ENCODE results near the gene TSKU.

The TSKU gene

GRCh38 chr11:76750067-76750466, 33.1 kb upstream of the TSKU start:
- DNase-seq (ENCODE audit: low read depth): no peak

GRCh38 chr11:76750746-76751145, 32.4 kb upstream of the TSKU start:
- no peak overlapping the region for H3K4me3 ChIP-seq (ENCODE audit: low read depth, low read length)
- no peak for DNase-seq (ENCODE audit: low read depth)

More at GRCh38 chr11:76750067-76750466, 33.1 kb upstream of the TSKU start:
- H3K4me3 ChIP-seq (ENCODE audit: low read depth, low read length): no peak overlapping the region

GRCh38 chr11:76752321-76753143, 30.6 kb upstream of the TSKU start:
- no peak overlapping the region for H3K4me3 ChIP-seq (ENCODE audit: low read depth, low read length)
- peak; percentile 66 for DNase-seq (ENCODE audit: low read depth)

- no peak for DNase-seq (ENCODE audit: low read depth)
- no peak overlapping the region for H3K4me3 ChIP-seq (ENCODE audit: low read depth, low read length)
Measured at GRCh38 chr11:76753449-76753848, 29.7 kb upstream of the TSKU start.

- H3K4me3 ChIP-seq (ENCODE audit: low read depth, low read length): no peak overlapping the region
Measured at GRCh38 chr11:76753950-76754349, 29.2 kb upstream of the TSKU start.

GRCh38 chr11:76756341-76756741, 26.8 kb upstream of the TSKU start:
- DNase-seq (ENCODE audit: low read depth): no peak
- H3K4me3 ChIP-seq (ENCODE audit: low read depth, low read length): no peak overlapping the region

More at GRCh38 chr11:76753950-76754349, 29.2 kb upstream of the TSKU start:
- no peak for DNase-seq (ENCODE audit: low read depth)

GRCh38 chr11:76758311-76758710, 24.8 kb upstream of the TSKU start:
- no peak for DNase-seq (ENCODE audit: low read depth)
- no peak overlapping the region for H3K4me3 ChIP-seq (ENCODE audit: low read depth, low read length)

- DNase-seq (ENCODE audit: low read depth): no peak
- no peak overlapping the region for H3K4me3 ChIP-seq (ENCODE audit: low read depth, low read length)
Measured at GRCh38 chr11:76759092-76759491, 24.1 kb upstream of the TSKU start.

- H3K4me3 ChIP-seq (ENCODE audit: low read depth, low read length): no peak overlapping the region
Measured at GRCh38 chr11:76759517-76759916, 23.6 kb upstream of the TSKU start.

GRCh38 chr11:76760236-76760635, 22.9 kb upstream of the TSKU start:
- no peak for DNase-seq (ENCODE audit: low read depth)
- H3K4me3 ChIP-seq (ENCODE audit: low read depth, low read length): no peak overlapping the region

More at GRCh38 chr11:76759517-76759916, 23.6 kb upstream of the TSKU start:
- no peak for DNase-seq (ENCODE audit: low read depth)

GRCh38 chr11:76761718-76762355, 21.3 kb upstream of the TSKU start:
- H3K4me3 ChIP-seq (ENCODE audit: low read depth, low read length): no peak overlapping the region
- DNase-seq (ENCODE audit: low read depth): no peak

GRCh38 chr11:76762356-76762752, 20.8 kb upstream of the TSKU start:
- DNase-seq (ENCODE audit: low read depth): no peak
- no peak overlapping the region for H3K4me3 ChIP-seq (ENCODE audit: low read depth, low read length)

- H3K4me3 ChIP-seq (ENCODE audit: low read depth, low read length): no peak overlapping the region
- DNase-seq (ENCODE audit: low read depth): no peak
Measured at GRCh38 chr11:76762867-76763572, 20.1 kb upstream of the TSKU start.

- H3K4me3 ChIP-seq (ENCODE audit: low read depth, low read length): no peak overlapping the region
- DNase-seq (ENCODE audit: low read depth): peak; percentile 51
Measured at GRCh38 chr11:76763573-76764346, 19.4 kb upstream of the TSKU start.

GRCh38 chr11:76764941-76765665, 18.1 kb upstream of the TSKU start:
- H3K4me3 ChIP-seq (ENCODE audit: low read depth, low read length): no peak overlapping the region
- DNase-seq (ENCODE audit: low read depth): no peak

- DNase-seq (ENCODE audit: low read depth): no peak
- no peak overlapping the region for H3K4me3 ChIP-seq (ENCODE audit: low read depth, low read length)
Measured at GRCh38 chr11:76765863-76766350, 17.2 kb upstream of the TSKU start.

GRCh38 chr11:76766521-76766920, 16.6 kb upstream of the TSKU start:
- H3K4me3 ChIP-seq (ENCODE audit: low read depth, low read length): no peak overlapping the region
- no peak for DNase-seq (ENCODE audit: low read depth)

- no peak for DNase-seq (ENCODE audit: low read depth)
- no peak overlapping the region for H3K4me3 ChIP-seq (ENCODE audit: low read depth, low read length)
Measured at GRCh38 chr11:76767659-76768058, 15.5 kb upstream of the TSKU start.

Measured in skeletal muscle cell (primary cell).